PC-3 (cell line): ENCODE data around the gene WDFY3.

Experiments
- EZH2 ChIP-seq: fragments of 300-600 bp; sonication (generic); IDR thresholded peaks from one replicate; pipeline ENCODE4 v1.6.1; 2017; ENCODE audit warnings: antibody characterized with exemption, mild to moderate bottlenecking, low read length; ENCODE audit not compliant: unreplicated experiment
- TF ChIP-seq, protein P1 (sequence below): fragments of 300-600 bp; sonication (generic); conservative IDR thresholded peaks from 2 replicates; pipeline ENCODE4 v1.5.1; 2017; ENCODE audit warnings: antibody characterized with exemption, low read depth, mild to moderate bottlenecking, low read length

DNA sequence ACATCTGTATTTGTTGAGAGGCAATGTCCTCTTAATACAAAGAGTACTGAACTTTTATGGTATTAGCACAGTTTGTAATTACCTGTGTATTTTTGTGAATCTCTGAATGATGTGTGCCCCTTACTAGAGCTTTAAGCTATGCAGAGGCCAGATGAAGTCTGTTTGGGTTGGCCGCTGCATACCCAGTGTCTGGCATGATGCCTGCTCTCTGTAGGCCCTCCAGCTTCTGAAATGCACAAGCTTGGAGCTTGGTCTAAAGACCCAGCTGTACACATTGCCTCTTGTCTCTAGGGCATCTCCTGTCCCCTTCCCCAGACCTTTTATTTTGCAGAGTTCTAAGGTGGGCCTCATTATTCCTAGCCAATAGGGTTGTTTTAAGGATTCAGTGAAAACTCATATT is 315.0 kb downstream of the WDFY3 start:
- TF ChIP-seq, protein P1, sequence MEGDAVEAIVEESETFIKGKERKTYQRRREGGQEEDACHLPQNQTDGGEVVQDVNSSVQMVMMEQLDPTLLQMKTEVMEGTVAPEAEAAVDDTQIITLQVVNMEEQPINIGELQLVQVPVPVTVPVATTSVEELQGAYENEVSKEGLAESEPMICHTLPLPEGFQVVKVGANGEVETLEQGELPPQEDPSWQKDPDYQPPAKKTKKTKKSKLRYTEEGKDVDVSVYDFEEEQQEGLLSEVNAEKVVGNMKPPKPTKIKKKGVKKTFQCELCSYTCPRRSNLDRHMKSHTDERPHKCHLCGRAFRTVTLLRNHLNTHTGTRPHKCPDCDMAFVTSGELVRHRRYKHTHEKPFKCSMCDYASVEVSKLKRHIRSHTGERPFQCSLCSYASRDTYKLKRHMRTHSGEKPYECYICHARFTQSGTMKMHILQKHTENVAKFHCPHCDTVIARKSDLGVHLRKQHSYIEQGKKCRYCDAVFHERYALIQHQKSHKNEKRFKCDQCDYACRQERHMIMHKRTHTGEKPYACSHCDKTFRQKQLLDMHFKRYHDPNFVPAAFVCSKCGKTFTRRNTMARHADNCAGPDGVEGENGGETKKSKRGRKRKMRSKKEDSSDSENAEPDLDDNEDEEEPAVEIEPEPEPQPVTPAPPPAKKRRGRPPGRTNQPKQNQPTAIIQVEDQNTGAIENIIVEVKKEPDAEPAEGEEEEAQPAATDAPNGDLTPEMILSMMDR = no peak
- no peak for TF ChIP-seq EZH2
